ENCODE measurements around the gene DENND1A.
"Not testable (repeated sequence)": the region's sequence is repeated elsewhere in the genome, so short reads cannot be mapped to it uniquely, and the experiment has no call there.

The DENND1A gene

GRCh38 chr9:123757960-123758359 lies 172.0 kb downstream of the DENND1A start:
- no peak for DNase-seq

DNA sequence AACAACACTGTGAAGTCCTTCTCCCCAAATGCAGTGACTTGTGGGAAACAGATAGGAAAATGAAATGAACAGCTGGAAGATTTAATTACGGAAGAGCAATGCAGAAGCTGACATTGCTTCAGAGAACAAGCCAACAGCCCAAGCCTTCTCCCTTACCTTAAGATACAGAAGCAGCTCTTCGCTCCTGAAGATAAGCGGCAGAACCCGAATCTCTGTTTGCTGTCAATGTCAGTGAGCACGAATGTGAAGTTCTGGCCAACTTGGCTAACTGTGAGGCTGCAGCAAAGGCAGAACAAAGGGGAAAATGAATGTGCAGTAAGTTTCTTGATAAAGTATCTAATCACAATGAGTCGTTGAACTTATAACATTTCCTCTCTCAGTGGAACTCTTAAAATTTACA lies 172.4 kb downstream of the DENND1A start:
- no peak for DNase-seq

DNA sequence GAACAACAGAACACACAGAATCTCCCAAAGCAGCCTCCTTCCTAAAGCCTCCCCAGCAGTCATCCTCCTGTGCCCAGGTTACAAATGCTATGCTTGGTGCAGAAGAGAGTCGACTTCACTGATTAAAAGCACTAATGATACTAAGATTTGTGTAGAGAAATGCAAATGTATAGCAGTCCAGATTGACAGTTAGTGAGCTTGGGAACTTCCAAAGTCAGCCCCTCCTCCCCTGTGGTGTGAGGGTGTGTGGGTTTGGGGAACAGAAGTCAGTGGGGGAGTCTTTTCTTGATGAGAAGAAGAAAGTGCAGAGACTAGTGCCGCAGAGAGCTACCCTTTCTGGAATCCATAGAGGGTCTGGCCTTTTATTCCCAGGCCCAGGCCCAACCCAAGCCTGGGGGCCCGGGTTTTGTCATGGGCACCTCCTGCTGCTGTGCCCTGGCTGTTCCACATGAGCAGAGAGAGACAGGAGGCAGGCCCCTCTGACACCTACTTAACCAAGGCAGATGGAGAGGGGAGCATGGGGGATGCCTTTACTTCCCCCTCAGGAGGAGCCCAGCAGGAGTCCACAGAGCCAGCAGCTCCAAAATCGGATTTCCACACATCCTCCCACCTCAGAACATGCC lies 173.3 kb downstream of the DENND1A start:
- no peak for DNase-seq

DNA sequence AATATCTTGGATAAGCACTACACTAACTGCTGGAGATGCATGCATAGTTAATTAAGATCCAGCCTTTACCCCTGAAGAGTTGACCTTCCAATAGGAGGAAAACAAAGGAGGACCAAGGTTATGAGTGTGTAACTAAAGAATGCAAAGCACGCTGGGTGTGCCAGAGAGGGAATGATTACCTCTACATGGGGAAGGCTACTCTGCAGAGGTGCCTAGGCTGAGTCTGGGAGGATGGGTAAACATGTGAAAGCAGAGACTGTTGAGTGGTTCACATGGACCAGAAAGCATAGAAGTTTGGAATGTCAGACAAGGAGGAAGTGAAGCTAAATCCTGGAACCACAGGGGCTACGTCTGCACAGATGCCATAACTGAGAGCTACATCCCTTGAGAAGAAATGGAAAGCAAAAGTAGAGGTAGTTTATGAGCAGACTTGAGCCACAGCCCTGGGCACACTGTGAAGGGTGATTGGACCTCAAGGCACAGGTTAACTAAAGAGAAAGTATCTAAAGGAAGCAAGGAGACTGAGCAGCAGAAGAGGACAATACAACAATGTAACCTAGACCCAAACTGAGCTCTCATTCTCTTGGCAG lies 176.2 kb downstream of the DENND1A start:
- no peak for DNase-seq

DNA sequence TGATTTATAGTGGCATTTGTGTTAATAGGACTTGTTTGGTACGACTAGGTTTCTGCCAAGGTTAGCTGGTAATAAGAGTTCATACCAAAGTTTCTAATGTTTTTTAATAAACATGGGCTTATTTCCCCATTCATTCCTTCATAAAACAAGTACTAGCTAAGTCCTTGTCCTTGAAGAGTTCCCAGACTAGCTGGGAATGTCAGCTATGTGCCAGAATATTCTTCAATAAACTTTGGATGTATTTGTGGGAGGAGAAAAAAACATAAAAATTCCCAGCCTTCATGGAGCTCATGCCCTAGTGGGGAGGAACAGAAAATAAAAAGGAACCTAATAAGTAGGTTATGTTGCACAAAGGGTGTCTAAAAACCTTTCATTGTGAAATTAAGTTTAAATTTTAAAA lies 176.9 kb downstream of the DENND1A start:
- no peak for DNase-seq

- peak in 1 of 2 donors; percentile 16 for DNase-seq
These were observed 180.2 kb downstream of the DENND1A start for GRCh38 chr9:123749580-123750202.

DNA sequence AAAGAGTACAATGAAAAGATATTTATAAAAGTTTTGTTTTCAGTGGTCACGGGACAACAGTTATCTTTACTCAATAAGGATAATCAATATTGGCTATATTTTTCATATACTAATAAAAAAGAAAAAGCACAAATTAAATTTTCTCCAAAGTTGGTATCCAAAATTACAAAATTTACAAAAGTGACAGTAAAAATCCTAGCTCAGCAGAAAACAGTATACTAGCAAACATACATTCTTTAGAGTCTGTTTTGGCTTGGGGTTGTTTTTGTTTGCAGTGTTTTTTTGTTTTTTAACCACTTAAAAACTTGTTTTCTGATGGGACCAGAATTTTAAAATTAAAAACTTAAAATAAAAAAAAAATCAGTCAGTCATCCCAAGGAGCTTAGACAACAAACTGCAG lies 183.2 kb downstream of the DENND1A start:
- DNase-seq: no peak

- DNase-seq: no peak
These were observed 184.0 kb downstream of the DENND1A start for GRCh38 chr9:123745933-123746332.

DNA sequence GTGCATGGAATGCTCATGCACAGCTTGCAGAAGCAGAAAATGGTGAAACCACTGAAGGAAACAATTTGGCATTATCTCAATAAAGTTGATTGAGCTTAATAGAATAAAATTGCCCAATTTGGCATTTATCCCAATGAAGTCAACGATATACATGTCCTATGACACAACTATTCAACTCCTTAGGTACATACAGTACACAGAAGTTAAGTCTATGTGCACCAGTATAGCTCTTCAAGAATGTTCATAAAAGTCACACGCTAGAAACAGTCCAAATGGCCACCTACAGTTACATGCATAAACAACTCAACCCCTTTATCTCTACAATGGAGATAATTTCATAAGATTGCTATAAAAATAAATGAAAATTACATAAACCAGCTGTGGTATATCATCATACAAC lies 184.5 kb downstream of the DENND1A start:
- DNase-seq: no peak

DNA sequence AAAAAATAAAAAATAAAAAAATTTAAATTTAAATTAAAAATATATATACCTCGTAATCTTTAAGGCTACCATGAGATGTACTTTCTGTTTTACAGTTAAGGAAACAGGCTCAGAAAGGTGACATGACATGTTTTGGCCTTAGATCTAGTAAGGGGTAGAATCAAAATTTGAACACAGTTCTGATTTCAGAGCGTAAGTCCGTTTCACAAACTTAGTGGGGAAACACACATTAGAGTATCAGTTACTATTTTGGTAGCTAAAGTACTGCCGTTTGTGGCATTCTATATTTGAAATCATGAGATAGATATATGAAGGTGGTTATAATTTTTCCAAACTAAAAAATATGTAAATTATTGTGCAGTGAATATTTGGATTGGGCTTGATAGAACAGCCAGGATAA lies 186.2 kb downstream of the DENND1A start:
- no peak for DNase-seq

GRCh38 chr9:123742009-123742767 lies 187.7 kb downstream of the DENND1A start:
- no peak for DNase-seq

DNA sequence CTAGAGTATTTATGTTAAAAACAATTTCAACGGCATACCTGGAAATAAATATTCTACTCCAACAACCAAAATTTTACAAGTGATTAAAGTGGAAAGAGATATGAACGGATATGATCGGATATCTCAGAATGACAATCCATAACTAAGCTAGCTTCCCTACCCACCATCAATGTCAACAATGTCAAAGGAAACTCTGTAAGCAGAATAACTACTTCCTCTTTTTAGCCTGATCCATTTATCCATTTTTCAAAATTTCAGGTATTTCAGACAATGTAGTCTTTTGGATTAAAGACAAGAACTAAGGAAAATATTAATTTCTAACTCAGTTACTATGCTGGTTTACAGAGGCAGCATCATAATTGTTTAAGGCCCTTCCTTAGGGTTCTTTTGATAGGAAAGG lies 188.7 kb downstream of the DENND1A start:
- DNase-seq: no peak

- no peak for DNase-seq
These were observed 190.0 kb downstream of the DENND1A start for GRCh38 chr9:123739902-123740301.

DNA sequence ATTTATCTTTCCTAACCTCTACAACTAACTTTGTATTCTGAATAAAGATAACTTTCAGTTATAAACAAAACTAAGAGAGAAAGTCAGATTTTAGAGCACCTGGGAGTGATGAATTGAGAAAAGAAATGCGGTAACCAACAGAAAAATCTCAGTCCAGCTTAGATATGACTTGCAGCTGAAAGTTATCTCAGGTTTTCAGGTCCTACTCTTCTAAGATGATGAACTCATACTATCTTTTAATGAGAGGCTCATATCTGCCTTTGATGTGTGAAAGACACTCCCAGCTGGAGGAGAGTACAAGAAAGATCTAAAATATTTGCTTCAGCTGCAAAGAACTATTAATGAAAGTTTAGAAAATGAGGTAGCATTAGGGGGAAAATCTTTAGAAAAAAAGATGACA lies 190.5 kb downstream of the DENND1A start:
- DNase-seq: no peak

- no peak for DNase-seq
These were observed 191.3 kb downstream of the DENND1A start for GRCh38 chr9:123738648-123739047.

DNA sequence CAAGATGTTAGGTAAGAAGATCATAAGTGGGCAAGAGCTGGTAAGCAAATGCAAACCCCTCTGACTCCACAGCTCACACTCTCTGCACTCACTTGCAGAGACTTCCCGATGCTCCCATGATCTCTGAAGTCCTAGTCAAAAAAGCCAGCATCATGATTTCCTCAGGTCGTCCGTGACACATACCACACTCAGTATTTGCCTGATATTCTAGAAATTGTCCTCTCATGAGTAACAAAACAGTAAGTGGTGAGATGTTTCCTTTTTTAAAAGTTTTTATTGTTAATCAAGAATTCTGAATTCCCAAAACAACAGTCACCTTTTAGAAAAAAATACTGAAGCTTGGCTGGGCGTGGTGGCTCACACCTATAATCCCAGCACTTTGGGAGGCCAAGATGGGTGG lies 194.6 kb downstream of the DENND1A start:
- DNase-seq: no peak

DNA sequence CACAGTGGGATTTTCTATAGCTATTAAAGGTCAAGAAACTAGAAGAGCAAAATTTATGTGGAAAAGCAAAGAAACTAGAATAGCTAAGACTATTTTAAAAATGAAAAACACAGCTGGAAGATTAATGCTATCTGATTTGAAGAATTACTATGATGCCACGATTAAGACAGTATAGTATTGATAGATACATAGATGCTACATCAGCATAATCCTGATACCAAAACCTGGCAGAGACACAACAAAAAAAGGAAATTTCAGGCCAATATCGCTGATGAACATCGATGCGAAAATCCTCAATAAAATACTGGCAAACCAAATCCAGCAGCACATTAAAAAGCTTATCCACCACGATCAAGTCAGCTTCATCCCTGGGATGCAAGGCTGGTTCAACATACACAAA lies 201.4 kb downstream of the DENND1A start:
- DNase-seq: not testable (repeated sequence)

DNA sequence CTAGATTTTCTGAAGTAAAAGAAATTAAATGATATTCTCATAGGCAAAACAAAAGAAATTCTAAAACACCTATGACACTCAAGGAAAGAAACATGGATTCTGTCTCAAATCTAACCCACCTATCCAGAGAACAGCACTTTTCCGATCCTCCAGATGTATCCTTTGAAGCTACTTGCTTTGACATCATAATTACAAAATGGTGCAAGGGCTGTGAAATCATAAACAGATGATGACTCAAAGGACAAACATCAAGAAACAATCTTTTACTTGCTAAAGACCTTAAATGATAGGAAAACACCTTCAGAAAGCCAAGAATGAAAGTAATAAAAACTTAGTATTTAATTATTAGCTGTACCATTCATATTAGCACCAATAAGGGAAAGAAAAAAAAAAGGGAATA lies 202.6 kb downstream of the DENND1A start:
- DNase-seq: no peak

GRCh38 chr9:123725389-123725788 lies 204.5 kb downstream of the DENND1A start:
- no peak for DNase-seq

GRCh38 chr9:123724211-123724796 lies 205.6 kb downstream of the DENND1A start:
- no peak for DNase-seq

GRCh38 chr9:123723135-123723875 lies 206.6 kb downstream of the DENND1A start:
- DNase-seq: no peak

GRCh38 chr9:123722378-123722777 lies 207.5 kb downstream of the DENND1A start:
- no peak for DNase-seq

- DNase-seq: no peak
These were observed 211.7 kb downstream of the DENND1A start for GRCh38 chr9:123718188-123718587.

All from CD4-positive, alpha-beta T cell treated with Interleukin-4 for 1 hour (primary cell).